ENCODE measurements around the gene ABHD12B. TPM values are rescaled to one million over a fixed set of nuclear protein-coding genes. Genes with fewer than 3 reads are reported as not detected.
"Not testable (repeated sequence)": the region's sequence is repeated elsewhere in the genome, so short reads cannot be mapped to it uniquely, and the experiment has no call there.

ABHD12B gene
- total RNA-seq, 2 donors from 2014 or later = not detected

DNA sequence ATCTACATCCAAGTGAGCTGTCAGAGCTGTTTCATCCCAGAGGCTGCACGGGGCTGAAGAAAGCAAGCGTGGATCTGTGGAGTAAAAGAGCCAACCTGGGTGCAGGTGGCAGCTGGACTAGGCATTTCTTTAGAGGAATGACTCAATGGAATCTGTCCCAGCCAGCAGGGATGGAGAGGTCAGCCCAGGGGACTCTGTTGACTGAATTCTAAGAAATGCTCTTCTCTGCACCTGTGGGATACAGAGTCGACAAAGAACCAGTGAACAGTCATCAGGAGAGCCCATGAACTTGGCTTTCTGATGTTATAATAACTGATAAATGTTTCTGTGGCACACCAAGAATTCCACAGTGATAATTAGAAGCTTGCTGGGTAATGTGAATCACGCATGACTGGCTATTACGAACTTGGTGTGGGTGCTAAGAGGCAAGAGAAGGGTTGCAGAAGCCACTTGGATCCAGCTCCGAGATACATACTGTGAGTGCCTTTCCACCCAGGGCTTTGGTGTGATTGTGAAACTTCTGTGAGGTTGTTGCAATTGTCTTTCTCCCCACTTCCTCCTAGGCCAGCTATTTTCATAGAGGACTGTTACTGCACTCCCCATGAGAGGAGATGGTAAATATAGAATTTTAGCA is 56.3 kb downstream of the ABHD12B start:
- intact Hi-C loops (cut with DNase I) = no loop called here
- DNase-seq (ENCODE audit: low spot score) = no peak

DNA sequence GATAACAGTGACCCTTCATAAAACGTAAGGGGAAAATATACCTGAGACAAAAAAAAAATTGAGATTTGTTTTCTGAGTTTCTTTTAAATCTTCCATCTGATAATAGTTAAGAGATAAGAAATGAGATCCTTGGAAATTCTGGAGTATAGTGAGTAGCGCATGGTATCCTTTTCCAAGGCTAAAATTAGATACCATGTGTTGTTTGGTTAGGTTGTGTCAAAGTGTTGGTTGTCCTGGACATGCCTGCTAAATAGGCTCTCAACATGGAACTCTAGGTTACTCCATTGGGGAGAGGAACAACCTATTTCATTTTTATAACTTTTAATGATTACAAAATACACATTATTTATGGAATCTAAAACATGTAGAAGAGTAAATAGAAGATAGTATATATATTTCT is 57.7 kb downstream of the ABHD12B start:
- intact Hi-C loops (cut with DNase I) = no loop called here
- DNase-seq (ENCODE audit: low spot score) = no peak

DNA sequence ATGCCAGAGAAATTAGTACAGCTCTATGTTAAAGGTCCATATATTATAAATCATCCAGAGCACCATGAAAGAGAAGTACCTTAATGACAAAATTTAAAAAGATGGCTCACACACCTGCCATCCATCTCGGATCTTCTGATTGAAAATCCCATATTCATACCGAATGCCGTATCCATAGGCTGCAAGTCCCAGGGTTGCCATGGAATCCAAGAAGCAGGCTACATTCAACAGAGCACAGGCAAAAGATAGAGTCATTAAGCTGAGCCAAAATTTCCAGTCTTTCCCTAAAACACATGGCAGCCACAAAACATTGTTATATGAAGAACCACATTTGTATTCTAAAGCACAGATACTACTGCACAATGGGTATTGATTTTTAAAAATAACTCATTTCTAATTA is 59.7 kb downstream of the ABHD12B start:
- no peak for DNase-seq (ENCODE audit: low spot score)
- intact Hi-C loops (cut with DNase I) = no loop called here

DNA sequence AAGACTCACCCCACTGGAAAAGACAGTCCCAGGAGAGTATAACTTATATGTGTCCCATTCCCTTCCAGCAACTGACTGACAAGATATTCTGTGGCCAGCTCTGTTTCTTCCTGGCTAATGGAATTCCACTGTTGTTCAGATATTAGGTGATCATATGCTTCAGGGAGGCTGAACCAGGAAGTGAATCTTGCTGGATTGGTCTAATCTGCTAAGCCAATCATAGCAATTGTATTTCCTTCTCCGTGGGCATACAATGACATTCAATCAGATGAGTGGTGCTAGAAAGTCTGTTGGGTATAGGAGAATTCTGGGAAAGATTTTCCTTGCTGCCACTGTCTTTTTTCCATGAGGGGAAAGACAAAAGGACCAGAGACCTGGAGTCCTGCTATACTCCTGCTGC is 60.3 kb downstream of the ABHD12B start:
- DNase-seq (ENCODE audit: low spot score) = no peak
- intact Hi-C loops (cut with DNase I) = no loop called here

DNA sequence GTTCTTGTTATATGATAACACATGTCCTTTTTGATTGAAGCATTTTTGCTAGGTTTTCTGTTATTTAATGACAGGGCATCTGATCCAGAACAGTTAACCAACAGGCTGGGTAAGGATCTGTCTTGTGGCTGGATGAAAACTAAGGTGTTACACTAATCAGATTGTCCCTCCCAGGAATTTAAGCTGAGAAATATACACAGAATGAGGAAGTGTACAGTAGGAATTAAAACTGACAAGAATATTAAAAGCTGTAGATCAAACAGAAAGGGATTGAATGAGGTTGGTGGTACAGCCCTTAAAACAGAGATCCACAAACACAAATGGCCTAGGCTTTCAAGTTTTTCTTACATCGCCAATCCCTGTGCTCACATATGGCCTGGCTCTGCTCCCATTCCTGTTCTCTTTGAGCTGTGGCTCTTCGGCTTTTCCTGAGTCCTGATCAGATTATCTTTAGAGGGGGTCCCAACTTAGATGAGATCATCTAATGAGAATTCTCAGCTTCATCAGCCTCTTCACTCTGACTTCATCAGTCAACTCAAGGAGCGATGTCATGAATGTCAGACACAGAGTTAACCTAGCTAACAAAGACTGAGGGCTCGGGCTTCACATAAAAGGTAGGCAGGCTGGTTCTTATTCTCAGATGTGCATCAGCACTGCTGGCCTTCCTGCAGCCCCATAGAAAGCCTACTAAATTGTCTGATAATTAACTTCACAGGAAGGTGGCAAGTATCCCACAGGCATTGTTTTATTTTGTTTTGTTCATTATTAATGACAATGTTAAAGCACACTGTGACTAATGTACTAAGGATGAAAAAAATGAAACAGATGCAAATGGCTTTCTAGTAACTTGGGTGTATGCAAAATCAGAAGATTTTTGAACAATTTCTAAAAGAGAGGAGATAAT is 61.0 kb downstream of the ABHD12B start:
- no peak for DNase-seq (ENCODE audit: low spot score)
- intact Hi-C loops (cut with DNase I) = no loop called here

DNA sequence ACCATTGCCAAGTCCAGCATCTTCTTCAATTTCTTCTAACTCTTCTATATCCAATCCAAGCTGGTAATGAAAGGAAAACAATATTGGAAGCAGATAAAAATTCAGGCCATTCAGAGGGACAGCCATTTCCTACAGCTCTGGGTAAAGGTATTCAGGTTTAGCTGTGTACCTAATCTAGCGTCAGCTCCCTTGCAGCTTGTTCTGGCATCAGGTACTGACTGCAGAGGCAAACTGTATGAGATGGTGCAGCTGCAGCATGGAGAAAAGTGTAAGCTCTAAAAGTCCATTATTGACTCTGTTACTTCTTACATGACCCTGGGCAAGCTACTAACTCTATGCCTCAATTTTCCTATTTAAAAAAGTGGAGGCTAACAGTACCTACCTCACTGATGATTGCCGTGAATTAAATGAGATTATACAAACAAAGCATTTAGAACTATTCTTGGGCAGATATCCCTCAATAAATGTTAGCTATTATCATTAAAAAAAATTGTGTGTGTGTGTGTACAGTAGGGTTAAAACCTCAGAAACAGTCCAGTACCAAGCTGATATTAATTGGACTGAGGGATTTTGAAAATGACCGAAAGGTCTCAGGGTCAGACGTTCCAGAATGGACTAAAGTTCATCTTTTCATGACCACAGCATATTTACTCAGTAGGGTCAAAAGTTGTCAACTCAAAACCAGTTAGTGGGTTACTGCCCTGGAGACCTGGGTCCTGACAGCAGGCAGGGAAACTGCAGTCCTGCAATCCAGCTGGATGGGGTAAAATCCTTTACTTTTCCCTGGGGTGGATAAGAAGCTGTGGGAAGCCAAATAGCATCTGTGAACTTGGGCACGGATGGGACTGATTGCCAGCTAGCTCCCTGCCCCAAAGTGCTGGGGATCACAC is 63.5 kb downstream of the ABHD12B start:
- DNase-seq (ENCODE audit: low spot score) = no peak
- intact Hi-C loops (cut with DNase I) = no loop called here

DNA sequence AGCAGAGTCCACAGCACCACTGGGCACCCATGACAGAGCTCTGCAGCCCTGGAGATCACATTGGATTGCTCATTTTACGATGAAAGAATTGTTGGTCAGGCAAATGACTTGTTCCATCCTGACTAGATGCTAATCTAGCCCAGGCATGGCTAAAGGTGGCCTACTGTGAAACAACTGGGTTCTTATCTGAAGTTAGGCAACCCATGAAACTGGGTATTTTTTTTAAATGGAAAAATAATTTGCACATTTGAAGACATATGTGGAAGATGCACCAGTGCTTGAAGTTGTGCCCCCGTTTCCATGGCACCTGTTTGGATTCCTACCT is 64.1 kb downstream of the ABHD12B start:
- intact Hi-C loops (cut with DNase I) = no loop called here
- DNase-seq (ENCODE audit: low spot score) = no peak

DNA sequence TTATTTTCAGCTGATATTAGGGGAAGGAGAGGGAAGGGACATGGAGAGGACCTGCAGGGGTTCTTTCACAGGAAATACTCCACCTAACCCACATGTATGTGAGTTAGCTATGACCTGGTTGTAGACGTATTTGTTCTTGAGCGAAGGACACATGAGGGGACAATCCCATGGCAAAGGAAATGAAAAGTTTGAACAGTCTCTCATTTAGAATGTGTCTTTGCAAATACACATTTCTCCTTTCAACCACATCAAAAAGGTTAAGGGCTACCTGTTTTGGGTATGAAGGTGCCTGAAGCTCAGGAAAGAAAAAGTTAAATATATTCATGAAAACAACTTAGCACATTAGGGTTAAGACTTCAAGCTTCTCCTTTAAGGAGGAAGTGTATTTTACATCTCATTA is 65.0 kb downstream of the ABHD12B start:
- DNase-seq (ENCODE audit: low spot score) = no peak
- intact Hi-C loops (cut with DNase I) = no loop called here

DNA sequence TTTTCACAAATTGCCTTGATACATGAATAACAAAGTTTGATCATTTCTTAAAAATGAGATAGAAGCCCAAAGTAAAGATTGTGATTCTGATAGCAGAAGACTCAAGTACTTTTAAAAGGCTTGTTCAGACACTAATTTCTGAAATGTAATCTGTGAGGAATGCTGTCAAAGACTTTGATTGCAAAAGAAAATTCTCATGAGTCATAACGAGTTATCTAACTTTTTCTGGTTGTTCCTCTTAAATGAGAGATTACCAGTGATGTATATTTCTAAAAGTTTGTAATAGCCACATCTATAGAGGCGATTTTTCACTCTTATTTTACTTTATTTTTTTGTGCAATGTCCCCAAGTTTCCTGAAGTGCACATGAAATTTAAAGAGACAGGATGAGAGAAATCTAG is 65.5 kb downstream of the ABHD12B start:
- intact Hi-C loops (cut with DNase I) = no loop called here
- DNase-seq (ENCODE audit: low spot score) = no peak

DNA sequence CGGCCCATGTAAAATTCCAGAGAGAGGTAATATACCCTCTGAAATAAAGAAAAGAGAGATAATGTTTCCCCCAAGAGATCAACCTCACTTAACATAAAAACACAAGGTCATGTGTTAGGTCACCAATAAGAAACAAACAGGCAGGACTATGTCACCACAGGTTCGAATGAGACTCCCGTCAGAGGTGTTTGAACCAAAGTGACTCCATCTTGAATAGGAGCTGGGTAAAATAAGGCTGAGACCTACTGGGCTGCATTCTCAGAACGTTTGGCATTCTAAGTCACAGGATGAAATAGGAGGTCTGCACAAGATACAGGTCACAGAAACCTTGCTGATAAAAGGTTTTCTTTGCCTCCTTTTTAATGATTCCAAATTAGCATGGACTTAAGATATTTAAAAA is 65.9 kb downstream of the ABHD12B start:
- DNase-seq (ENCODE audit: low spot score) = no peak
- intact Hi-C loops (cut with DNase I) = no loop called here

DNA sequence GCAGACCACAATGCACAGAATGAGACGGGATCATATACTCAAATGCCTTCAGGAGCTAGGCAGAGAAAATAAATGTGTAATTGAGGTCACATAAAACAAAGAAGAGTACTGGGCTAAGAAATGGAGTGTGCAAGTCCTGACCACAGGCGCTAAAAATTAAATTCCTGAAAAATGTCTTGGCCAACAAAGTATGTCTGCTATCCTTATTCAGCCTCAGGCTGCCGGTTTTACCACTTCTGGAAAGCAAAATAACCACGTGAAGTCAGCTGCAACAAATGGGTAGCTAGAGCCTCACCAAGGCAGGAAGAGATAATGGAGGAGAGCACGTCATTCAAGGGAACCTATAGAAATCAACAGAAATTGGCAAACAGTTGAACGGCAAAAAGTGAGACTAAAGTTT is 69.3 kb downstream of the ABHD12B start:
- intact Hi-C loops (cut with DNase I) = loop anchor here in 1 of 2 donors (10.0 kb wide), 1 partner anchor 294 kb away; no protein-coding TSS in a partner anchor
- no peak for DNase-seq (ENCODE audit: low spot score)

DNA sequence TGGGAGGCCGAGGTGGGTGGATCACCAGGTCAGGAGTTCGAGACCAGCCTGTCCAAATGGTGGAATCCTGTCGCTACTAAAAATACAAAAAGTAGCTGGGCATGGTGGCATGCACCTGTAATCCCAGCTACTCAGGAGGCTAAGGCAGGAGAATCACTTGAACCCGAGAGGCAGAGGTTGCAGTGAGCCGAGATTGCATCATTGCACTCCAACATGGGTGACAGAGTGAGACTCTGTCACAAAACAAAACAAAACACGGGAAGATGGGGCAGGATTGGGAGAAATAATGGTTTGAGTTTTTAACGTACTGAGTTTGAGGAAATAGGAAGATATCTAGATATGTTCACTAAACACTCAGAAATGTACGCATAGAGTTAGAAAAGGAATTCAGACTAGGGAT is 69.8 kb downstream of the ABHD12B start:
- intact Hi-C loops (cut with DNase I) = loop anchor here in 1 of 2 donors (10.0 kb wide), 1 partner anchor 293 kb away; no protein-coding TSS in a partner anchor
- not testable (repeated sequence) for DNase-seq (ENCODE audit: low spot score)

DNA sequence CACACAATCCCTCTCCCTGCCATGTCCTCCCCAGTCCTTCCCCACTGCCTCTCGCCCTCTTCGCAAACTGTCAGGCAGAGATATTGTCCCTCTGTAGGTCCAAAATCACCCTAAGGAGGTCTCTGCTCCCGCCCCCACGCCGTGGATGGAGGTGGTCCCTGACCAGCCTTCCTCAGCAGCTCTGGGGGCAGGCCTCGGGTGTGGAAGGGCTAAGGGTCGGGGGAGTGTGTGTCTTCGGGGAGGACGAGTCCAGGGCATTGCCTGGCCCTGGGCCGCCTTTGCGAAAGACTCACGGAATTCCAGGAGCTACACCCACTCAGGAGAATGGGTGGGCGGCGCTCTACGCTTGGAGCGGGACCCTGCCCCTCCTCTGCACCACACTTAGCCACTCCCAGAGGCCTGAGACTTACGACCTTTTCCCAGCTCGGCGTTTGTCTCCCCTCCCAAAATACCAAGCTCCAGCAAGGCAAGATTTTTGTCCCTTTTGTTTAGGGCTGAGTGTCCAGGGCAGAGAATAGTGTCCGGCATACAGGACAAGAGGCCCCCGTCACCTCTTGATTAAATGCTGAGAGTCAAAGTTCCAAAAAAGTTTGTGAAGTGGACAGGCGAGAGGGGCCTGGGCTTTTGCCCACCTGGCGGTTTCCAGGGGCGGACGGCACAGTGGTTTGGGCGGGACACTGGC is 71.5 kb downstream of the ABHD12B start:
- DNase-seq (ENCODE audit: low spot score) = peak; percentile 87

DNA sequence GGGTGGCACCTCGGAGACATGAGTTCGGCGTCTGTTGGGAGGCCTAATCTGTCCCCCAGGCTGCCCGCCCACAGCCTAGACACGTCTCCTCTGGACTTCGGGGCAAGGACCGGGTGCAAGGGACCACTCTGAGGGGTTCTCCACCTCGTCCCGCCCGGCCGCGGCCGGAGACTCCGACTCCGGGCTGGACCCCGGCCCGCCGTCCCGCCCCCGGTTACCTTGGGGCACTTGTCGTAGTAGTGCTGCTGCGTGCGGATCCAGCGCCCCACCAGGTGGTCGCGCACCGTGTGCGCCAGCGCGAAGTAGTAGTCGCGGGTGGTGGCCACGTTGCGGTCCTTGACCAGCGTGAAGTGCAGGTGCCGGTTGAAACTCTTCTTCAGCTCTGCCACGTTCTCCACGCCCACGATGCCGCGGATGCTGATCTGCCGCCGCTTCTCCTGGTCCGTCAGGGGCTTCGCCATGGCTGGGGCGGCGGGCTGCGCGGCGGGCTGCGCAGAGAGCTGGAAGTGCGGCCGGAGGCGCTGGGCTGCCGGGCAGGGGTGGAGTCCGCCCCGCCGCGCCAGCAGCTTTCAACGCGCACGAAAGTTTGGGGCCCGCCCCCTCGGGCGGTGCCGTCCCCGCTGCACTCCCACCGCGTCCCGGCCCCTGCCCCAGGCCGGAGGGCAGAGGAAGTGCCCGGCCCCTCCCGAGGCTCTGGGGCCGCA is 72.2 kb downstream of the ABHD12B start, which contains the start of gene PYGL:
TSS of gene PYGL (minus strand) at position 541 of the 704 bp plus-strand sequence. CDS start at position 461, 80 bp downstream.
- intact Hi-C loops (cut with DNase I) = loop anchor here in 1 of 2 donors (10.0 kb wide), 1 partner anchor 291 kb away; no protein-coding TSS in a partner anchor
- peak; percentile 95 for DNase-seq (ENCODE audit: low spot score)

More for the DNA sequence above, 71.5 kb downstream of the ABHD12B start:
- intact Hi-C loops (cut with DNase I) = loop anchor here in 1 of 2 donors (10.0 kb wide), 1 partner anchor 291 kb away; no protein-coding TSS in a partner anchor

DNA sequence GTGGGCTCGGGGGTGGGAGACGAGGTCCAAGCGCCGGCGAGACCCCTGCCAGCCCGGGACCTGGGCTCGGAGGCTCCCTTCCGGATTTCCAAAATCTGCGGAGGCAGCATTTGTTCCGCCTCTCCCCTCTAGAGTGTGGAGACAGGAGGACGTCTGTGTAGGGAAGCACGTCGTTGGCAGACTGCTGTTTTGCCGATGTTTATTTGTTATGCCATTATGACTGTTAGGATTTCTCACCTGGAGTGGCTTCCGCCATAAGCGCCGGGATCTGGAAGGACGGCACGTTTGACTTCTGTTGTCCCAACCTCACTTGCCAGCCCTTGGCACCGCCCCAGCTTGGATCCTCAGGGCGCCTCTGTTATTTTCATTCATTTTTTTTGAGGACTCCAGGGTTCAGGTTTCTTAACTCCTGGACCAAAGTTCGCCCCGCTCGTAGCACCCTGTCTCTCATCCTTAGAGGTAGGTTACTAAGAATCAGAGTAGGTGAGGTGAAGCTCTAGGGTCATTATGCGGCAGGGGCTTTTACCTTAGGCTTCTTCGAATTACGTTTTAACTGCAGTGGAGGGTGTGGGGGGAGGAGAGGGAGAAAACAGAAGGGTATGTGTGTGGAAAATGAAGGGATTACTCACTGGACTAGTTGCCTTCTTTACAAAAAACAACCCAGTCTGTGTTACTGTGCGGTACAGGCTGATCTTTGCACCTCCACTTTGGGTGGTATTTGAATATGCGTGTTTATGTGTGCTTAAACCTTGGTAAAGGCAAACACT is 73.0 kb downstream of the ABHD12B start:
- DNase-seq (ENCODE audit: low spot score) = peak; percentile 88
- intact Hi-C loops (cut with DNase I) = loop anchor here in 1 of 2 donors (10.0 kb wide), 1 partner anchor 290 kb away; no protein-coding TSS in a partner anchor

DNA sequence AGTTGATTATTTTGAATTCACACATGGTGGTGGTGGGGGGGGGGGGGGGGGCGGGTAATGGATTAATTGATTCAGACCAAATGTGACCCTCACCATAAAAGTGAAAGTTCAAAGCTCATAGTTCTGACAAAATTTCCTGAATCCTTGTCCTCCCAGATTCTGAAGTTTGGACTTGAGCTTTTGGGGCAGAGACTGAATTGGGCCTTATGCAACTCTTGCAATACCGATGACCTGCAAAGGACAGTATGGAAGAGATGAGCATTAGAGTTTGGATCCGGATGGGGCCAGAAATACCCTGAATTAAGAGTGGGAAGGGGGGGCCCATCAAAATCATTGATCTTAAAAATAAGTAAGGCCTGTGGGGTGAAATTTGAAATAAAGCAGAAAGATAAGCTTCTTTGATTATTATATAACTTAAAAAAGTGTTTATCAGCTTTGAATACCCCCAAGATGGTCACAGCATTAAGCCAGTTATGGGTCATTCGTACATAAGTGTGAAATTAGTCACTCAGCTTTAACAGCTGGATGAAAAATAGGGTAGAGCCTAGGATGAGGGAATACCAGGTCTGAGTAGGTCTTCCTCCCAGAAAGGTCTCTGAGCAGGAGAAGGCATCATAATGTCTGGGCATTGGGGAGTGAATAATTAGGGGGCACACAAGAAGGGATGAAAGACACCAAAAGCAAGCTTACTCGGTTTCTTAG is 74.5 kb downstream of the ABHD12B start:
- no peak for DNase-seq (ENCODE audit: low spot score)
- intact Hi-C loops (cut with DNase I) = loop anchor here in 1 of 2 donors (10.0 kb wide), 1 partner anchor 288 kb away; no protein-coding TSS in a partner anchor

DNA sequence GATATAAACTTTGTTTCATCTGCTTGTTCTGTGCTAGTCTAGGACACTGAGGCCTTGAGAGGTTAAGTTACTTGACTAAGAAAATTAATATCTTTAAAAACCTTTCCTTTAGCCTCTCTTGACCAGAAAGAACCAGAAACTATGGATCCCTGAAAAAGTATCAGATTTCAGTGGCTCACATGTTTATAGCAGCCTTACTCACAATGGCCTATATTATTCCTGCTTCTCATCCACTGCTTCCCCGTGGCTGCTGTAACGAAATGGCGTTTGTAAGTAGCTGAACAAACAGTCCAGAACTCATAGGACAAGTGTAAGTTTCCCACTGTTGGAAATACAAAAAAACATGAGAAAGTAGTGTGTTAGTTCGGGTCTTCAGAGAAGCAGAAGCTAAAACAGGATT is 75.6 kb downstream of the ABHD12B start:
- no peak for DNase-seq (ENCODE audit: low spot score)
- intact Hi-C loops (cut with DNase I) = loop anchor here in 1 of 2 donors (10.0 kb wide), 1 partner anchor 287 kb away; no protein-coding TSS in a partner anchor
